ENCODE measurements around the gene RPL38. TPM values are rescaled to one million over a fixed set of nuclear protein-coding genes. Genes with fewer than 3 reads are reported as not detected.
A peak's percentile ranks its signal among the peaks of the same experiment; 100 is the strongest.

The RPL38 gene
- polyA plus RNA-seq, 1 of the 3 experiments (the other 2 are of a cell fraction) = 4,154 TPM

DNA sequence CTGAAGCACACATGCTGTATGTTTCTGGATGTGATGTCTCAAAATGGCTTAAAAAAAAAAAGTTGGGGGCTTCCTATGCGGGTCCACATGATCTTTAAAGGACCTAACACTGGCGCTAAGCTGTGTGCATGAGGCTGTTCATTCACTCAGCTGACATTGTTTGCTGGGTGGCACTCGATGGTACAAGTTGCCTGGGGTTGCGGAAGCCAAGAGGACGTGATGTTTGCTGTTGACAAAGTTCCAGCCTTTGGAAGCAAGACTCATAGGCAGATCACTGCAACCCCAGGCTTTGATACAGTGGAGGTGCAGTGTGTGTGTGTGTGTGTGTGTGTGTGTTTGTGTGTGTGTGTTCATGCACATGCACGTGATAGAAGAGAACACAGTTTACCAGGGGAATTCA, 41.1 kb downstream of the RPL38 start (continued):
- TF ChIP-seq, protein P1, sequence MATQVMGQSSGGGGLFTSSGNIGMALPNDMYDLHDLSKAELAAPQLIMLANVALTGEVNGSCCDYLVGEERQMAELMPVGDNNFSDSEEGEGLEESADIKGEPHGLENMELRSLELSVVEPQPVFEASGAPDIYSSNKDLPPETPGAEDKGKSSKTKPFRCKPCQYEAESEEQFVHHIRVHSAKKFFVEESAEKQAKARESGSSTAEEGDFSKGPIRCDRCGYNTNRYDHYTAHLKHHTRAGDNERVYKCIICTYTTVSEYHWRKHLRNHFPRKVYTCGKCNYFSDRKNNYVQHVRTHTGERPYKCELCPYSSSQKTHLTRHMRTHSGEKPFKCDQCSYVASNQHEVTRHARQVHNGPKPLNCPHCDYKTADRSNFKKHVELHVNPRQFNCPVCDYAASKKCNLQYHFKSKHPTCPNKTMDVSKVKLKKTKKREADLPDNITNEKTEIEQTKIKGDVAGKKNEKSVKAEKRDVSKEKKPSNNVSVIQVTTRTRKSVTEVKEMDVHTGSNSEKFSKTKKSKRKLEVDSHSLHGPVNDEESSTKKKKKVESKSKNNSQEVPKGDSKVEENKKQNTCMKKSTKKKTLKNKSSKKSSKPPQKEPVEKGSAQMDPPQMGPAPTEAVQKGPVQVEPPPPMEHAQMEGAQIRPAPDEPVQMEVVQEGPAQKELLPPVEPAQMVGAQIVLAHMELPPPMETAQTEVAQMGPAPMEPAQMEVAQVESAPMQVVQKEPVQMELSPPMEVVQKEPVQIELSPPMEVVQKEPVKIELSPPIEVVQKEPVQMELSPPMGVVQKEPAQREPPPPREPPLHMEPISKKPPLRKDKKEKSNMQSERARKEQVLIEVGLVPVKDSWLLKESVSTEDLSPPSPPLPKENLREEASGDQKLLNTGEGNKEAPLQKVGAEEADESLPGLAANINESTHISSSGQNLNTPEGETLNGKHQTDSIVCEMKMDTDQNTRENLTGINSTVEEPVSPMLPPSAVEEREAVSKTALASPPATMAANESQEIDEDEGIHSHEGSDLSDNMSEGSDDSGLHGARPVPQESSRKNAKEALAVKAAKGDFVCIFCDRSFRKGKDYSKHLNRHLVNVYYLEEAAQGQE (IDR thresholded peaks at IDR 0.05; ENCODE audit: low read depth, low read length) = no peak
- TF ChIP-seq, protein P2, sequence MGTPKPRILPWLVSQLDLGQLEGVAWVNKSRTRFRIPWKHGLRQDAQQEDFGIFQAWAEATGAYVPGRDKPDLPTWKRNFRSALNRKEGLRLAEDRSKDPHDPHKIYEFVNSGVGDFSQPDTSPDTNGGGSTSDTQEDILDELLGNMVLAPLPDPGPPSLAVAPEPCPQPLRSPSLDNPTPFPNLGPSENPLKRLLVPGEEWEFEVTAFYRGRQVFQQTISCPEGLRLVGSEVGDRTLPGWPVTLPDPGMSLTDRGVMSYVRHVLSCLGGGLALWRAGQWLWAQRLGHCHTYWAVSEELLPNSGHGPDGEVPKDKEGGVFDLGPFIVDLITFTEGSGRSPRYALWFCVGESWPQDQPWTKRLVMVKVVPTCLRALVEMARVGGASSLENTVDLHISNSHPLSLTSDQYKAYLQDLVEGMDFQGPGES (IDR thresholded peaks at IDR 0.05; ENCODE audit: low read depth, low read length) = no peak
- TF ChIP-seq, protein P3, sequence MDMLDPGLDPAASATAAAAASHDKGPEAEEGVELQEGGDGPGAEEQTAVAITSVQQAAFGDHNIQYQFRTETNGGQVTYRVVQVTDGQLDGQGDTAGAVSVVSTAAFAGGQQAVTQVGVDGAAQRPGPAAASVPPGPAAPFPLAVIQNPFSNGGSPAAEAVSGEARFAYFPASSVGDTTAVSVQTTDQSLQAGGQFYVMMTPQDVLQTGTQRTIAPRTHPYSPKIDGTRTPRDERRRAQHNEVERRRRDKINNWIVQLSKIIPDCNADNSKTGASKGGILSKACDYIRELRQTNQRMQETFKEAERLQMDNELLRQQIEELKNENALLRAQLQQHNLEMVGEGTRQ (IDR thresholded peaks at IDR 0.05; ENCODE audit: borderline replicate concordance, low read depth, low read length) = no peak
- TF ChIP-seq RAD21 (IDR thresholded peaks at IDR 0.05; ENCODE audit: low read length) (no peak), TCF12 (IDR thresholded peaks at IDR 0.05) (no peak), EZH2phosphoT487 (IDR thresholded peaks at IDR 0.05; ENCODE audit: borderline replicate concordance, low read depth) (no peak), JUND (IDR thresholded peaks at IDR 0.05) (no peak)
- TF ChIP-seq, protein P4, sequence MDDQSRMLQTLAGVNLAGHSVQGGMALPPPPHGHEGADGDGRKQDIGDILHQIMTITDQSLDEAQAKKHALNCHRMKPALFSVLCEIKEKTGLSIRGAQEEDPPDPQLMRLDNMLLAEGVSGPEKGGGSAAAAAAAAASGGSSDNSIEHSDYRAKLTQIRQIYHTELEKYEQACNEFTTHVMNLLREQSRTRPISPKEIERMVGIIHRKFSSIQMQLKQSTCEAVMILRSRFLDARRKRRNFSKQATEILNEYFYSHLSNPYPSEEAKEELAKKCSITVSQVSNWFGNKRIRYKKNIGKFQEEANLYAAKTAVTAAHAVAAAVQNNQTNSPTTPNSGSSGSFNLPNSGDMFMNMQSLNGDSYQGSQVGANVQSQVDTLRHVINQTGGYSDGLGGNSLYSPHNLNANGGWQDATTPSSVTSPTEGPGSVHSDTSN (IDR thresholded peaks at IDR 0.05) = no peak

DNA sequence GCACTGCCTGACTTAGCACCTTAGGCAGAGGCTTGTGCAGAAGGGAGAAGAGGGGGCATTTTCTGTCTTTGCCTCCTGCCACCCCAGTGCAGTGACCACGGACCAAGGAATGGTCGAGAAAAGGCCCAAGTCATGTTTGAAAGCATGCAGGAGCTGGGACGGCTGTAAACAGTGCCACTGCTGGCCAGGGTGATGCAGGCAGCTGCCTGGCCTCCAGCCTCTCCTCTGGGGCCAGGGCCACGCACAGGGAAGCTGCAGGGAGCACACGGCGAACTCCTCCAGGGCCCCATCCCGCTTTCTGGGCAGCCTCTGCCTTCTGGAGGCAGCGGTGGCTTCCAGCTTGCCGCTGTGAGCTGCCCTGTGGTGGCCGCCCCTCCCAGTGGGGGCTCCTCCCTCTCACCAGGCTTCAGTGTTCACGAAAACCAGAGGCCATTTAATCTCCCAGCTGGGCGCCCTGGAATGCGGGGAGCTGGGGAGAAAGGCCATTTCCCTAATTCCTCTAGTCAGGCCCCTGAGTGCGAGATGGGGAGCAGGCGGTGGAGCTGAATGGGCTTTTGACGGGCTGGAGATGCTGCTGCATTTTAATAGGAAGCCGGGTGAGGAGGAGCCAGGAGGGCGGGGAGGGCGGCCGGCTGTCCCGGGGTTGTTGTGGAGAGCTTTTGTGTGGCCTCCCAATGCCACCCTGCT, 41.8 kb downstream of the RPL38 start:
- H3K79me2 ChIP-seq (ENCODE audit: insufficient read depth) = no peaks in the 10 kb centered on the region
- no peak overlapping the region for H3K4me3 ChIP-seq (ENCODE audit: low read depth in 2 of 2, low read length in 1 of 2)
- H3K4me2 ChIP-seq = no peak overlapping the region
- no peaks in the 10 kb centered on the region for H3F3A ChIP-seq (replicated peaks; ENCODE audit: insufficient read depth)
- no peaks in the 10 kb centered on the region for H3K9me2 ChIP-seq
- peak; percentile 56 for DNase-seq
- no peaks in the 10 kb centered on the region for H3K9me3 ChIP-seq
- no peak overlapping the region for H3K9ac ChIP-seq
- H4K20me1 ChIP-seq (ENCODE audit: insufficient read depth) = no peaks in the 10 kb centered on the region
- no peak overlapping the region for H2AFZ ChIP-seq (ENCODE audit: low read depth)
- 83% methylated on average over 18 of the region's 21 CpGs for WGBS (ENCODE audit: low lambda C conversion rate)
- no peaks in the 10 kb centered on the region for H3K36me3 ChIP-seq (replicated peaks in 1 of 2; ENCODE audit: control insufficient read depth in 1 of 2, insufficient read depth in 2 of 2, low read length in 1 of 2)
- no peaks in the 10 kb centered on the region for H3K27me3 ChIP-seq (ENCODE audit: insufficient read depth)
- POLR2A ChIA-PET = interaction anchor here (1.2 to 1.6 kb wide), 2 partner anchors 10 to 34 kb away, joined by 4 to 5 read pairs; no protein-coding TSS in a partner anchor
- CTCF ChIA-PET = interaction anchor here (0.7 to 3.7 kb wide), 9 partner anchors 10 to 135 kb away, joined by 3 to 17 read pairs (median 6); no protein-coding TSS in a partner anchor
- peaks cover 0 to 36% of the 10 kb centered on the region in 2 experiments; a peak in 1 of 4 replicates for H3K4me1 ChIP-seq (ENCODE audit: control insufficient read depth in 1 of 2, insufficient read depth in 2 of 2, low read depth in 1 of 2, low read length in 1 of 2)
- TF ChIP-seq SIN3A (IDR thresholded peaks at IDR 0.05; ENCODE audit: borderline replicate concordance, low read depth, low read length) (no peak), ELF1 (IDR thresholded peaks at IDR 0.05) (no peak), GABPA (IDR thresholded peaks at IDR 0.05; ENCODE audit: low read depth) (no peak), EP300 (IDR thresholded peaks at IDR 0.05; ENCODE audit: borderline replicate concordance in 1 of 2, low read depth in 1 of 2, low read length in 1 of 2) (no peak), RCOR1 (IDR thresholded peaks at IDR 0.05; ENCODE audit: low read length) (peak; percentile 54; the same call in 1 of the 2 replicates), EZH2phosphoT487 (IDR thresholded peaks at IDR 0.05; ENCODE audit: borderline replicate concordance, low read depth) (no peak)
- TF ChIP-seq, protein P4 (IDR thresholded peaks at IDR 0.05) = no peak
- no peak overlapping the region; a peak in 1 of 4 replicates for H3K27ac ChIP-seq (ENCODE audit: low read depth in 2 of 2, low read length in 1 of 2)

All from SK-N-SH (cell line).